GM18861 (cell line): Measurements from ENCODE around the gene TCHH.

Experiments used
- ATAC-seq: cut with Tn5 transposase; IDR thresholded peaks from one replicate; pipeline ENCODE4 v1.9.1; 2021; ENCODE audit not compliant: unreplicated experiment

TCHH gene

GRCh38 chr1:152067150-152067549 lies 48.1 kb downstream of the TCHH start:
- no peak for ATAC-seq

GRCh38 chr1:152061952-152062351 lies 53.3 kb downstream of the TCHH start:
- no peak for ATAC-seq
